GM23248 (cell line): ENCODE measurements around the gene SLC10A7.

Experiments used
- EZH2 ChIP-seq: fragments of 200-600 bp; sonication (generic); IDR thresholded peaks from 2 replicates; pipeline ENCODE4 v1.6.1; 2018; ENCODE audit warnings: antibody characterized with exemption, mild to moderate bottlenecking; ENCODE audit not compliant: insufficient read depth, poor library complexity, severe bottlenecking
- EZH2phosphoT487 ChIP-seq: fragments of 200-600 bp; sonication (generic); IDR thresholded peaks from 2 replicates; pipeline ENCODE4 v1.6.1; 2018; ENCODE audit warnings: antibody characterized with exemption, moderate library complexity, mild to moderate bottlenecking, low read depth; ENCODE audit not compliant: insufficient read depth

GRCh38 chr4:146435962-146436361 lies 85.8 kb downstream of the SLC10A7 start:
- TF ChIP-seq EZH2phosphoT487 = no peak
- TF ChIP-seq EZH2 = no peak
